NCI-H1436 (cell line): ENCODE measurements around the gene AQP12B.
"Not testable (repeated sequence)": the region's sequence is repeated elsewhere in the genome, so short reads cannot be mapped to it uniquely, and the experiment has no call there.

Experiments
- DNase-seq: peaks from one replicate; lab custom pipeline; 2025; lab: John Stamatoyannopoulos, UW

Gene AQP12B

GRCh38 chr2:240683329-240683979 lies 769 bp upstream of the AQP12B start:
- not testable (repeated sequence) for DNase-seq

- not testable (repeated sequence) for DNase-seq
These were observed 2.5 kb downstream of the AQP12B start for GRCh38 chr2:240680185-240680584.

GRCh38 chr2:240678909-240679308 lies 3.8 kb downstream of the AQP12B start:
- DNase-seq, result not testable (repeated sequence)

GRCh38 chr2:240678043-240678442 lies 4.6 kb downstream of the AQP12B start:
- DNase-seq, result not testable (repeated sequence)

GRCh38 chr2:240675345-240675744 lies 7.3 kb downstream of the AQP12B start:
- DNase-seq, result not testable (repeated sequence)

GRCh38 chr2:240674461-240675184 lies 8.1 kb downstream of the AQP12B start:
- DNase-seq, result not testable (repeated sequence)

GRCh38 chr2:240672701-240673190 lies 9.9 kb downstream of the AQP12B start:
- no peak for DNase-seq

- no peak for DNase-seq
These were observed 10.5 kb downstream of the AQP12B start for GRCh38 chr2:240672076-240672700.

GRCh38 chr2:240670950-240671349 lies 11.7 kb downstream of the AQP12B start:
- no peak for DNase-seq

GRCh38 chr2:240670402-240670801 lies 12.3 kb downstream of the AQP12B start:
- DNase-seq, result no peak

- DNase-seq, result no peak
These were observed 18.1 kb downstream of the AQP12B start for GRCh38 chr2:240664622-240665021.

GRCh38 chr2:240663546-240664190 lies 19.0 kb downstream of the AQP12B start:
- DNase-seq, result no peak

- DNase-seq, result no peak
These were observed 20.0 kb downstream of the AQP12B start for GRCh38 chr2:240662681-240663080.

- DNase-seq, result not testable (repeated sequence)
These were observed 22.8 kb downstream of the AQP12B start for GRCh38 chr2:240659883-240660282.

GRCh38 chr2:240655931-240656886 lies 26.5 kb downstream of the AQP12B start:
- DNase-seq, result no peak

GRCh38 chr2:240651185-240651584 lies 31.5 kb downstream of the AQP12B start:
- no peak for DNase-seq

GRCh38 chr2:240650254-240650965 lies 32.3 kb downstream of the AQP12B start:
- DNase-seq, result no peak

- no peak for DNase-seq
These were observed 33.4 kb downstream of the AQP12B start for GRCh38 chr2:240649331-240649730.

GRCh38 chr2:240648650-240649275 lies 33.9 kb downstream of the AQP12B start:
- DNase-seq, result no peak

GRCh38 chr2:240648155-240648649 lies 34.5 kb downstream of the AQP12B start:
- no peak for DNase-seq
